Testis (tissue), 3 donors: ENCODE measurements around the gene IGFALS. TPM values are rescaled to one million over a fixed set of nuclear protein-coding genes. Genes with fewer than 3 reads are reported as not detected.

Experiments
- DNase-seq: peaks from one replicate; pipeline ENCODE4 v3.0.0-alpha.2; 2019
- H3K27ac ChIP-seq, 2 donors: fragments of 200-600 bp; sonication (generic); one replicate each; pipeline ENCODE4 v1.5.1; 2019
- H3K27me3 ChIP-seq: fragments of 200-600 bp; sonication (generic); one replicate; pipeline ENCODE4 v1.5.1; 2019
- H3K36me3 ChIP-seq: fragments of 200-600 bp; sonication (generic); one replicate; pipeline ENCODE4 v1.5.1; 2017; ENCODE audit warnings: low read depth; ENCODE audit errors: missing control alignments
- H3K4me1 ChIP-seq: fragments of 200-600 bp; sonication (generic); one replicate; pipeline ENCODE4 v1.5.1; 2019
- H3K4me3 ChIP-seq, 2 donors: fragments of 200-600 bp; sonication (generic); one replicate each; pipeline ENCODE4 v1.5.1; 2017 to 2019
- H3K9me3 ChIP-seq: fragments of 200-600 bp; sonication (generic); one replicate; pipeline ENCODE4 v1.5.1; 2017
- POLR2A ChIP-seq: fragments of 450-650 bp; IDR thresholded peaks from one replicate; pipeline ENCODE4 v1.6.1; 2017; ENCODE audit warnings: antibody characterized with exemption, mild to moderate bottlenecking, moderate library complexity
- WGBS, 2 donors: methylation state at CpG; one replicate each; pipeline ENCODE4 v1.1.5; 2018; 5-methylcytosine and 5-hydroxymethylcytosine counted together
- intact Hi-C: fragments of 100-400 bp; cut with DNase I; formaldehyde crosslinking; loops from one replicate; pipeline ENCODE4 v1.15.1; 2023; ENCODE audit warnings: low total_unique reads
- polyA plus RNA-seq: library from polyadenylated mRNA; stranded (reverse); fragments of 350-450 nt; fragmentation: Illumina TruSeq; extraction: RNeasy Lipid Tissue Mini Kit (QIAGEN cat#74804); gene quantifications from one replicate; pipeline ENCODE4 v1.2.3, GENCODE V29; 2014; ENCODE audit warnings: low read depth, low replicate concordance; ENCODE audit not compliant: insufficient read depth
- total RNA-seq, 2 donors: library from RNA; depleted of rRNA; stranded (reverse); fragments of >200 nt; gene quantifications; one replicate each; pipeline ENCODE4 v1.2.3, GENCODE V29; 2016
- TF ChIP-seq, protein P1 (sequence below), 3 experiments: fragments of 450-650 bp in 2 of 3; fragments of 200-600 bp in 1 of 3; sonication (generic) in 1 of 3; IDR thresholded peaks; one replicate each; pipeline ENCODE4 v1.5.1; 2016 to 2019; ENCODE audit warnings: antibody characterized with exemption in 3 of 3, mild to moderate bottlenecking in 2 of 3, moderate library complexity in 1 of 3

Gene IGFALS
- total and polyA plus RNA-seq, 3 donors from 2014 or later, result 0.38 to 6.7 (median 3.2) TPM

DNA sequence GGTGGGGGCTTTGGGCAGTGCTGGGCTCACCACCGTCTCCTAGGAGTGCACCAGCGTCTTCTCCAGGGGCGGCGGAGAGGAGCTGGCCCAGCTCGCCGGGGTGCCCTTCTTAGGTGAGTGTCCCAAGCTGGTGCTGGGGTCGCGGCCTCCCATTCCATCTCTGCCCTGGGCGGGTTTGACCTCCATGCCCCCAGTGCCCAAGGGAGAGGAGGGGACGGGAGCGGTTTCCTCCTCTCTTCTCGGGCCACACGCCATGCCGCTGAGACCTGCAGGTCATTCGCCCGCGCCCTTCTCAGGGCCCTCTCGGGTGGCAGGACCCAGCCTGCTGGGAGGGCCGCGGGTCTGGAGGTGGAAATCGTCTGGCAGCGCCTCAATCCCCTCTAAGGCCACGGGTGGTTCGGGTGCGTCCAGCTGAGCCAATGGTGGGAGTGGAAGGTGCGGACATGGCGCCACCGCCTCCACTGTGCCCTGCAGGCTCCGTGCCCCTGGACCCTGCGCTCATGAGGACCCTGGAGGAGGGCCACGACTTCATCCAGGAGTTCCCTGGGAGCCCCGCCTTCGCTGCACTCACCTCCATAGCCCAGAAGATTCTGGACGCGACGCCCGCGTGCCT is 5.3 kb downstream of the IGFALS start:
- Histone ChIP-seq H3K9me3 (no peaks in the 10 kb centered on the region), H3K4me3 (no peak overlapping the region), H3K27me3 (no peaks in the 10 kb centered on the region), H3K4me1 (peaks cover 7% of the 10 kb centered on the region), H3K36me3 (no peaks in the 10 kb centered on the region), H3K27ac (no peak overlapping the region)
- no peak for TF ChIP-seq POLR2A
- TF ChIP-seq, protein P1, sequence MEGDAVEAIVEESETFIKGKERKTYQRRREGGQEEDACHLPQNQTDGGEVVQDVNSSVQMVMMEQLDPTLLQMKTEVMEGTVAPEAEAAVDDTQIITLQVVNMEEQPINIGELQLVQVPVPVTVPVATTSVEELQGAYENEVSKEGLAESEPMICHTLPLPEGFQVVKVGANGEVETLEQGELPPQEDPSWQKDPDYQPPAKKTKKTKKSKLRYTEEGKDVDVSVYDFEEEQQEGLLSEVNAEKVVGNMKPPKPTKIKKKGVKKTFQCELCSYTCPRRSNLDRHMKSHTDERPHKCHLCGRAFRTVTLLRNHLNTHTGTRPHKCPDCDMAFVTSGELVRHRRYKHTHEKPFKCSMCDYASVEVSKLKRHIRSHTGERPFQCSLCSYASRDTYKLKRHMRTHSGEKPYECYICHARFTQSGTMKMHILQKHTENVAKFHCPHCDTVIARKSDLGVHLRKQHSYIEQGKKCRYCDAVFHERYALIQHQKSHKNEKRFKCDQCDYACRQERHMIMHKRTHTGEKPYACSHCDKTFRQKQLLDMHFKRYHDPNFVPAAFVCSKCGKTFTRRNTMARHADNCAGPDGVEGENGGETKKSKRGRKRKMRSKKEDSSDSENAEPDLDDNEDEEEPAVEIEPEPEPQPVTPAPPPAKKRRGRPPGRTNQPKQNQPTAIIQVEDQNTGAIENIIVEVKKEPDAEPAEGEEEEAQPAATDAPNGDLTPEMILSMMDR (IDR thresholded peaks at IDR 0.05), result no peak
- intact Hi-C loops, result no loop called here
- DNase-seq, result no peak
- 82 to 87% methylated on average over 10 to 35 of the region's 38 CpGs for WGBS, 2 donors

DNA sequence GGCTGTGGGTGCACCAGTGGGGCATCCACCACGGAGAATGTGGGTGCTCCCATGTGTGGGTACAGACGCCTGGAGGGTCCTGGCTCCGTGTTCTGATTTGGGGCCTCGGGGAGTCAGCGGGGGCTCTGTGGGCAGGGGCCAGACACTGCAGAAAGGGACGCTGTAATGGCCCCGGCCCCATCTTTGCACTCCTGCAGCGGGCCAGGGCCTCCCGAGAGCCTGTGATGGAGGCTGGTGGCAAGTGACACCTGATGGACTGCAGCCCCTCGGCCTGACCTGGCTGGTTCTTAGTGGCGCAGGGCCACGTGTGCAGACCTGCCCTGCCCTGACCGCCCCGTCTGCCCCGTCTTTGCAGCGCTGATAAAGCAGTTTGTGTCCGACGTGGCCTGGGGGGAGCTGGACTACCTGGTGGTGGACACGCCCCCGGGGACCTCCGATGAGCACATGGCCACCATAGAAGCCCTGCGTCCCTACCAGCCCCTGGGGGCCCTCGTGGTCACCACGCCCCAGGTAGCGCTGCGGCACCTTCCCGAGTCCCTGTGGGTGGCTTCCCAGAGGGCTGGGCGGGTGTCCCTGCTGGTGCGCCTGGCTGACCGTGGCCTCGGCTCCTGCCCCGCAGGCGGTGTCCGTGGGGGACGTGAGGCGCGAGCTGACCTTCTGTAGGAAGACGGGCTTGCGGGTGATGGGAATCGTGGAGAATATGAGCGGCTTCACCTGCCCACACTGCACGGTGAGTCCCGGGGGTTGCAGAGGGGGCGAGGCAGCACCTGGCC is 6.0 kb downstream of the IGFALS start:
- no peaks in the 10 kb centered on the region for H3K9me3 ChIP-seq
- H3K27ac ChIP-seq, result no peak overlapping the region
- intact Hi-C loops, result no loop called here
- peaks cover 7% of the 10 kb centered on the region for H3K4me1 ChIP-seq
- no peaks in the 10 kb centered on the region for H3K36me3 ChIP-seq
- no peak overlapping the region for H3K4me3 ChIP-seq
- H3K27me3 ChIP-seq, result no peaks in the 10 kb centered on the region
- WGBS, 2 donors, result 92 to 94% methylated on average over 23 to 40 of the region's 44 CpGs
- DNase-seq, result no peak
- no peak for TF ChIP-seq POLR2A

DNA sequence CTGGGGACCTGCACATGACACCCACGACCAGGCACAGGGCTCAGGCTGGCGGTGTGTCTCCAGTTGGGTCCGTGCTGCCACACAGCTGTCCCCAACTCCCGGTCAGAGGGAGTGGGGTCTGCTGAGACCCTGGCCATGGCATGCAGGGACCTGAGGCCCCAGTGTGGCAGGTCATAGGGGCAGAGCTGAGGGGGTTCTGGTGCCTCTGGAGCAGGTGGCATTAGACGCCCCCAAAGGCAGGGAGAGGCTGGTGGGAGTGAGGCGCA is 6.5 kb downstream of the IGFALS start:
- H3K4me1 ChIP-seq, result peaks cover 7% of the 10 kb centered on the region
- no peaks in the 10 kb centered on the region for H3K9me3 ChIP-seq
- no peaks in the 10 kb centered on the region for H3K27me3 ChIP-seq
- no peak for DNase-seq
- 86 to 94% methylated on average over 3 to 6 of the region's 6 CpGs for WGBS, 2 donors
- H3K4me3 ChIP-seq, result no peak overlapping the region
- H3K36me3 ChIP-seq, result no peaks in the 10 kb centered on the region
- TF ChIP-seq, protein P1 (IDR thresholded peaks at IDR 0.05), result no peak
- no peak for TF ChIP-seq POLR2A
- intact Hi-C loops, result no loop called here
- H3K27ac ChIP-seq, result no peak overlapping the region

DNA sequence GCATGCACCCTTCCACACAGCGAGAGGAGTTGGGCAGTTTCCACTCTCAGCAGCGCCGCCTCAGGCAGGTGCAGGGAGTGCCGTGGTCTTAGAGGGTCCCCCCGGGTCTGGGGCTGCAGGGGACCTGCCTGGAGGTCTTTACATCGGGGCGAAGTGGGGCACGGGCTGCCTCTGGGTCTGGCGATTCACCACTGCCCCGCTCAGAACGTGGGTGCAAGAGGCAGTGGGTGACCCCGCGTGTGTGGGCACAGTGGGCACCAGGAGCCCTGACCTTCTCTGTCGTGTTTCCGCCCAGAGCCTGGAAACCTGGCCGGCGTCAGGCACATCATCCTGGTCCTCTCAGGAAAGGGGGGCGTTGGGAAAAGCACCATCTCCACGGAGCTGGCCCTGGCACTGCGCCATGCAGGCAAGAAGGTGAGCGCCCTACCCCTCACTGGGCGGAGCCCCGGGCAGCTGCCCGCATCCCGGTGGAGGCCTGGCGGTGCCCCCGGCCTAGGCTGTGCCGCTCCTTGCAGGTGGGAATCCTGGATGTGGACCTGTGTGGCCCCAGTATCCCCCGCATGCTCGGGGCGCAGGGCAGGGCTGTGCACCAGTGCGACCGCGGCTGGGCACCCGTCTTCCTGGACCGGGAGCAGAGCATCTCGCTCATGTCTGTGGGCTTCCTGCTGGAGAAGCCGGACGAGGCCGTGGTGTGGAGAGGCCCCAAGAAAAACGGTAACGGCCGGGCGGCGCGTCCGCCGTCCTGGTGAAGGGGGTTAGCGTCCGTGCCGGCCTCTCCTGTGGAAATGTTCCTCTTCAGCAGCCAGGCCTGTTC is 7.1 kb downstream of the IGFALS start:
- Histone ChIP-seq H3K27me3 (no peaks in the 10 kb centered on the region), H3K36me3 (no peaks in the 10 kb centered on the region), H3K9me3 (no peaks in the 10 kb centered on the region), H3K4me1 (peaks cover 11% of the 10 kb centered on the region), H3K27ac (no peak overlapping the region), H3K4me3 (no peak overlapping the region)
- no peak for TF ChIP-seq POLR2A
- TF ChIP-seq, protein P1 (IDR thresholded peaks at IDR 0.05), result peak in 1 of 3 experiments; percentile 23
- intact Hi-C loops, result no loop called here
- no peak for DNase-seq
- 81 to 88% methylated on average over 3 to 41 of the region's 51 CpGs for WGBS, 2 donors

DNA sequence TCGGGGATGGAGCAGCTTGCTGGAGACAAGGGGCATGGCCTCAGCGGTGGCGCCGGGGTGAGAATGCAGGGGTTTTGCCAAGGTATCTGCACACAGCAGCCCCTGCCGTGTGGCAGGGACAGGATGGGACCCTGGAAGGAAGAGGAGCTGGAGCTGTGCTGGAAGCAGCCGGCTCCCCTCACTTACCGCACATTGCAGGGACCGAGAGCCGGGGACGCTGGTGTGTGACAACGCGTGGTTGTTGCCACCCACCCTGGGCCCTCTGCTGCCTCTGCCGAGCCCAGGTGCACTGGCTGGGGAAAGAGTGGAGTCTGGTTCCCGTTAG is 7.7 kb downstream of the IGFALS start:
- Histone ChIP-seq H3K9me3 (no peaks in the 10 kb centered on the region), H3K4me1 (peaks cover 16% of the 10 kb centered on the region), H3K36me3 (no peaks in the 10 kb centered on the region), H3K27me3 (no peaks in the 10 kb centered on the region), H3K4me3 (no peak overlapping the region), H3K27ac (no peak overlapping the region)
- WGBS, 2 donors, result 40 to 93% methylated on average over 1 to 13 of the region's 14 CpGs
- intact Hi-C loops, result no loop called here
- TF ChIP-seq, protein P1 (IDR thresholded peaks at IDR 0.05), result no peak
- no peak for TF ChIP-seq POLR2A
- DNase-seq, result no peak
